ENCODE data around the gene RNF121.

DNA sequence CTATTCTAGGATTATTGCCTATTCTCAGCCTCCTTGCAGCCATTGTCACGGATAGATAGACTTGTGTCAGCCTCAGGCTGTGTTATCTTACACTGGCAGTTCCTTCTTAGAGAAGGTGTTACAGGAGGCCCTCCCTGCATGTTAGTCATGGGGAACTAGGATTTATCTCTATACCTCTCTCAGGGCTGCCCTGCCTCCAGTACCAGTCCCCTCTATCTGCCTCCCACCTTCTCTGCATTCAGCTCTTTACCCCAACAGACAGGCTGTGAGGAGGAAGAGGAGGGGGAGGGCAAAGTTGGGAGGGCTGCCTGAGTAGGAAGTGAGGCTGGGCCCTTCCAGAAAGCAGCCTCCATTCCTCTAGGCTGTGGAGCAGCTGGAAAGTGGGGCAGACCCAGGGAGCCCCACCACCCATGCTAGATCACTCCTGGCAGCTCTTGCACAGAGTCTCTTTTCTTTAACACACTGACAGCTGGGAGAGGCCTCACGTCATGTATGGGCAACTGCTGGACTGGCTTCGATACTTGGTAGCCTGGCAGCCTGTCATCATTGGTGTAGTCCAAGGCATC is 67.0 kb downstream of the RNF121 start:
- TF ChIP-seq, protein P1, sequence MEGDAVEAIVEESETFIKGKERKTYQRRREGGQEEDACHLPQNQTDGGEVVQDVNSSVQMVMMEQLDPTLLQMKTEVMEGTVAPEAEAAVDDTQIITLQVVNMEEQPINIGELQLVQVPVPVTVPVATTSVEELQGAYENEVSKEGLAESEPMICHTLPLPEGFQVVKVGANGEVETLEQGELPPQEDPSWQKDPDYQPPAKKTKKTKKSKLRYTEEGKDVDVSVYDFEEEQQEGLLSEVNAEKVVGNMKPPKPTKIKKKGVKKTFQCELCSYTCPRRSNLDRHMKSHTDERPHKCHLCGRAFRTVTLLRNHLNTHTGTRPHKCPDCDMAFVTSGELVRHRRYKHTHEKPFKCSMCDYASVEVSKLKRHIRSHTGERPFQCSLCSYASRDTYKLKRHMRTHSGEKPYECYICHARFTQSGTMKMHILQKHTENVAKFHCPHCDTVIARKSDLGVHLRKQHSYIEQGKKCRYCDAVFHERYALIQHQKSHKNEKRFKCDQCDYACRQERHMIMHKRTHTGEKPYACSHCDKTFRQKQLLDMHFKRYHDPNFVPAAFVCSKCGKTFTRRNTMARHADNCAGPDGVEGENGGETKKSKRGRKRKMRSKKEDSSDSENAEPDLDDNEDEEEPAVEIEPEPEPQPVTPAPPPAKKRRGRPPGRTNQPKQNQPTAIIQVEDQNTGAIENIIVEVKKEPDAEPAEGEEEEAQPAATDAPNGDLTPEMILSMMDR (IDR thresholded peaks at IDR 0.05): no peak
- no peak for TF ChIP-seq POLR2A (IDR thresholded peaks at IDR 0.05)
